BLaER1 treated with 17β-estradiol and CSF1 and Interleukin-3, amounts not matched to agents 10 nM and 100 nM (cell line): ENCODE measurements around the gene MEAF6.

Experiments used
- H3K27ac ChIP-seq, 11 experiments: shearing (Covaris generic); formaldehyde crosslinking; 2 replicates each; pipeline ENCODE4 v1.8.1; 2022
- H3K27me3 ChIP-seq, 11 experiments: shearing (Covaris generic); formaldehyde crosslinking; 2 replicates each; pipeline ENCODE4 v1.8.1; 2022
- H3K36me3 ChIP-seq, 11 experiments: shearing (Covaris generic); formaldehyde crosslinking; 2 replicates each; pipeline ENCODE4 v1.8.1; 2022
- H3K4me1 ChIP-seq, 10 experiments: shearing (Covaris generic); formaldehyde crosslinking; 2 replicates each; pipeline ENCODE4 v1.8.1; 2022
- H3K4me2 ChIP-seq, 11 experiments: shearing (Covaris generic); formaldehyde crosslinking; 2 replicates each; pipeline ENCODE4 v1.8.1; 2022
- H3K4me3 ChIP-seq, 10 experiments: shearing (Covaris generic); formaldehyde crosslinking; 2 replicates each; pipeline ENCODE4 v1.8.1; 2022
- H3K9ac ChIP-seq, 11 experiments: shearing (Covaris generic); formaldehyde crosslinking; 2 replicates each; pipeline ENCODE4 v1.8.1; 2022
- H3K9me3 ChIP-seq, 11 experiments: shearing (Covaris generic); formaldehyde crosslinking; replicated peaks in 1 of 11; 2 replicates each; pipeline ENCODE4 v1.8.1; 2022
- H4K20me1 ChIP-seq, 11 experiments: shearing (Covaris generic); formaldehyde crosslinking; 2 replicates each; pipeline ENCODE4 v1.8.1; 2022
- Cebpa-rat ChIP-seq, 11 experiments: shearing (Covaris generic); IDR thresholded peaks; 2 replicates each; pipeline ENCODE4 v1.8.1; 2022

Gene MEAF6

GRCh38 chr1:37497832-37498231, 16.7 kb downstream of the MEAF6 start:
- Histone ChIP-seq H3K36me3 (peaks cover 85 to 100% (median 91%) of the 10 kb centered on the region in 11 experiments), H3K4me2 (no peak overlapping the region), H3K9ac (no peak overlapping the region), H3K27ac (no peak overlapping the region), H3K4me1 (peaks cover 0 to 2% (median under 1%) of the 10 kb centered on the region in 10 experiments; a peak in 7 of 20 replicates), H4K20me1 (peaks cover 0 to 46% (median 22%) of the 10 kb centered on the region in 11 experiments; a peak in 13 of 22 replicates), H3K9me3 (no peaks in the 10 kb centered on the region), H3K27me3 (no peaks in the 10 kb centered on the region), H3K4me3 (no peak overlapping the region)
- no peak for TF ChIP-seq Cebpa-rat (IDR thresholded peaks at IDR 0.05)

GRCh38 chr1:37495875-37496274, 18.7 kb downstream of the MEAF6 start:
- Histone ChIP-seq H3K27me3 (no peaks in the 10 kb centered on the region), H4K20me1 (peaks cover 0 to 32% (median 18%) of the 10 kb centered on the region in 11 experiments; a peak in 12 of 22 replicates), H3K4me3 (no peak overlapping the region), H3K4me1 (peaks cover 0 to 20% (median 17%) of the 10 kb centered on the region in 10 experiments; a peak in 15 of 20 replicates), H3K36me3 (peaks cover 77 to 100% (median 87%) of the 10 kb centered on the region in 11 experiments), H3K4me2 (no peak overlapping the region), H3K27ac (no peak overlapping the region), H3K9ac (no peak overlapping the region), H3K9me3 (no peaks in the 10 kb centered on the region)
- no peak for TF ChIP-seq Cebpa-rat (IDR thresholded peaks at IDR 0.05)

DNA sequence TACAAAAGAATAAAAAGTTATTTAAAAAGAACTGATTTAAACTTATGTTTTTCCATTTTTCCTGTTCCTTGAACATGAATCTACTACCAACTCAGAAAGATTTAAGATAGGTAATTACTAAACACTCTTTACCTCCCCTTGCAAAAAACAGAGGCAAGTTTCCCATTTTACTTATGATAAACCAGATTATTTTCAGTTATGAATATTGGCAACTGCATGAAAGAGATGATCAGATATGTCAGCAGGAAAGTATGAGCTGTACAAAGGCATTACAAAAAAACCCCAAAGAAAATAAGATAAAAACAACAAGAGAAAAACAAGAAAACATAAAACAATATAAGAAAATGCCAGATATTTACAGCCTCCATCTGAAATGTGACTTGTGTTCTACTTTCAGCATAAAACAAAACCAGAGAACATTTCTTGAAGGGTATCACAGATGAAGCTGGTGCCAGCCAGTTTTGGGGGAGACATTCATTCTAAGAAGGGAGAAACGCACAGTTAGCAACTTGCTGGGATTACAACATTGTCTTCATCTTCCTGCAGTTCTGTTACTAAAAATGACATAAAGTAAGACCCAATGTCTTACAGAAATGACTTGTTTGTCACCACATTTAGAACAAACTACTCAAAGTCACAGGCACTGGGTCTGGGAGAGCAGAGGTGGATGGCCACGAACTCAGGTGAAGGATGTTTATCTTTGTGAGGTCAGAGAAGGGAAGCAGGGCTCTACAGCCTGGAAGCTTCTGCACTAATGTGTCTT, 21.0 kb downstream of the MEAF6 start:
- H3K9ac ChIP-seq: no peak overlapping the region
- H3K4me3 ChIP-seq: no peak overlapping the region
- H3K27me3 ChIP-seq: no peaks in the 10 kb centered on the region
- peaks cover 10 to 28% (median 20%) of the 10 kb centered on the region in 10 experiments for H3K4me1 ChIP-seq
- no peaks in the 10 kb centered on the region for H3K9me3 ChIP-seq
- H3K36me3 ChIP-seq: peaks cover 67 to 100% (median 87%) of the 10 kb centered on the region in 11 experiments
- peaks cover 0 to 11% (median 7%) of the 10 kb centered on the region in 11 experiments; a peak in 9 of 22 replicates for H4K20me1 ChIP-seq
- TF ChIP-seq Cebpa-rat (IDR thresholded peaks at IDR 0.05): no peak
- no peak overlapping the region for H3K4me2 ChIP-seq
- H3K27ac ChIP-seq: no peak overlapping the region

GRCh38 chr1:37487619-37487984, 27.0 kb downstream of the MEAF6 start:
- no peak for TF ChIP-seq Cebpa-rat (IDR thresholded peaks at IDR 0.05)
- peak overlapping the region in 10 of 11 experiments; percentile 1 to 74 (median 66); a peak in 15 of 22 replicates for H3K9ac ChIP-seq
- H3K27ac ChIP-seq: peak overlapping the region; percentile 4 to 98 (median 76); a peak in 19 of 22 replicates
- H4K20me1 ChIP-seq: peaks cover 0 to 29% (median 10%) of the 10 kb centered on the region in 11 experiments; a peak in 11 of 22 replicates
- no peak overlapping the region for H3K4me3 ChIP-seq
- H3K36me3 ChIP-seq: peaks cover 48 to 79% (median 71%) of the 10 kb centered on the region in 11 experiments
- peaks cover 28 to 83% (median 64%) of the 10 kb centered on the region in 10 experiments for H3K4me1 ChIP-seq
- peak overlapping the region in 10 of 11 experiments; percentile 79 to 96 (median 90); a peak in 19 of 22 replicates for H3K4me2 ChIP-seq
- H3K27me3 ChIP-seq: no peaks in the 10 kb centered on the region
- no peaks in the 10 kb centered on the region for H3K9me3 ChIP-seq

- H3K27me3 ChIP-seq: no peaks in the 10 kb centered on the region
- H3K4me1 ChIP-seq: peaks cover 24 to 83% (median 68%) of the 10 kb centered on the region in 10 experiments
- H3K36me3 ChIP-seq: peaks cover 49 to 79% (median 71%) of the 10 kb centered on the region in 11 experiments
- H3K4me2 ChIP-seq: peak overlapping the region; percentile 76 to 96 (median 89)
- peak overlapping the region; percentile 5 to 98 (median 79); a peak in 21 of 22 replicates for H3K27ac ChIP-seq
- peak in 7 of 11 experiments; percentile 12 to 67 (median 31); a peak in 5 of 22 replicates for TF ChIP-seq Cebpa-rat (IDR thresholded peaks at IDR 0.05)
- peak overlapping the region in 7 of 10 experiments; percentile 29 to 64 (median 48); a peak in 12 of 20 replicates for H3K4me3 ChIP-seq
- no peaks in the 10 kb centered on the region for H3K9me3 ChIP-seq
- H3K9ac ChIP-seq: peak overlapping the region; percentile 51 to 75 (median 66); a peak in 21 of 22 replicates
- peaks cover 0 to 36% (median 10%) of the 10 kb centered on the region in 11 experiments; a peak in 11 of 22 replicates for H4K20me1 ChIP-seq
Measured at GRCh38 chr1:37486680-37487618, 27.6 kb downstream of the MEAF6 start.

GRCh38 chr1:37485902-37486679, 28.5 kb downstream of the MEAF6 start:
- H3K4me1 ChIP-seq: peaks cover 24 to 85% (median 70%) of the 10 kb centered on the region in 10 experiments
- H3K27me3 ChIP-seq: no peaks in the 10 kb centered on the region
- peak overlapping the region in 10 of 11 experiments; percentile 51 to 75 (median 68); a peak in 20 of 22 replicates for H3K9ac ChIP-seq
- H4K20me1 ChIP-seq: peaks cover 0 to 44% (median 18%) of the 10 kb centered on the region in 11 experiments; a peak in 11 of 22 replicates
- H3K9me3 ChIP-seq: no peaks in the 10 kb centered on the region
- peak overlapping the region; percentile 76 to 96 (median 89) for H3K4me2 ChIP-seq
- TF ChIP-seq Cebpa-rat (IDR thresholded peaks at IDR 0.05): no peak
- peaks cover 53 to 79% (median 75%) of the 10 kb centered on the region in 11 experiments for H3K36me3 ChIP-seq
- H3K4me3 ChIP-seq: peak overlapping the region in 7 of 10 experiments; percentile 29 to 64 (median 48); a peak in 12 of 20 replicates
- peak overlapping the region; percentile 5 to 98 (median 79); a peak in 20 of 22 replicates for H3K27ac ChIP-seq

GRCh38 chr1:37484325-37485051, 30.1 kb downstream of the MEAF6 start:
- H3K9me3 ChIP-seq: no peaks in the 10 kb centered on the region
- H4K20me1 ChIP-seq: peaks cover 0 to 58% (median 26%) of the 10 kb centered on the region in 11 experiments; a peak in 13 of 22 replicates
- peak overlapping the region in 6 of 11 experiments; percentile 76 to 96 (median 91); a peak in 9 of 22 replicates for H3K4me2 ChIP-seq
- TF ChIP-seq Cebpa-rat (IDR thresholded peaks at IDR 0.05): no peak
- peak overlapping the region in 9 of 11 experiments; percentile 10 to 98 (median 87); a peak in 13 of 22 replicates for H3K27ac ChIP-seq
- no peaks in the 10 kb centered on the region for H3K27me3 ChIP-seq
- peaks cover 39 to 100% (median 84%) of the 10 kb centered on the region in 10 experiments for H3K4me1 ChIP-seq
- H3K36me3 ChIP-seq: peaks cover 54 to 78% (median 74%) of the 10 kb centered on the region in 11 experiments
- no peak overlapping the region for H3K4me3 ChIP-seq
- H3K9ac ChIP-seq: peak overlapping the region in 5 of 11 experiments; percentile 10 to 93 (median 23); a peak in 5 of 22 replicates
